Panc1 (cell line): ENCODE results near the gene IRX6.

Source experiments
- POLR2AphosphoS5 ChIP-seq: IDR thresholded peaks from 2 replicates; pipeline ENCODE4 v1.6.1; 2012; ENCODE audit warnings: mild to moderate bottlenecking, low read depth, low read length, moderate library complexity
- REST ChIP-seq, 2 experiments: IDR thresholded peaks; 2 replicates each; pipeline ENCODE4 v1.6.1; 2011 to 2012; ENCODE audit warnings: low read depth in 2 of 2, control low read depth in 1 of 2, low read length in 1 of 2, mild to moderate bottlenecking in 1 of 2, moderate library complexity in 1 of 2; ENCODE audit not compliant: insufficient read depth in 1 of 2
- SIN3A ChIP-seq: IDR thresholded peaks from 2 replicates; pipeline ENCODE4 v1.6.1; 2012; ENCODE audit warnings: low read depth, mild to moderate bottlenecking, low read length, moderate library complexity, borderline replicate concordance; ENCODE audit not compliant: insufficient read depth

DNA sequence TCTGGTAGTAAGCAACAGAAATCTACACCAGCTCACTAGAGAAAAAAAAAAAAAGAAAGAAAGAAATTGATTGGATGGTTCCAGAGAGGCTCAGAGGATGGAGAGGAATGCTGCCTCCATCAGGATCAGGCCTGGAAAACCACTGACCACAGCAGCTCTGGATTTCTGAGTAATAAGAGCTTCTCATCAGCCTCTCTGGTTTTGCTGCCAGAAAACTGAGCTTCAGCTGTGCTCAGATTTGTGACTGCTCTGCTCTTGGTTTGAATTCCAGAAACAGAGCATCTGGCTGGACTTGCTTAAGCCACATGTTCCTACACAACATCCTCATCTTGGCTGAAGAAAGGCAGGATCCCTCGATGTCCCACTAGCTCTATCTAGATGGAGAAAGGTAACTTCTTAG is 25.9 kb downstream of the IRX6 start:
- TF ChIP-seq SIN3A (no peak), POLR2AphosphoS5 (no peak), REST (IDR thresholded peaks at IDR 0.05; ENCODE audit: insufficient read depth in 1 of 2, low read depth in 2 of 2, low read length in 1 of 2) (no peak)
